Measurements from ENCODE around the gene IL27RA. TPM values are rescaled to one million over a fixed set of nuclear protein-coding genes. Genes with fewer than 3 reads are reported as not detected.
"Not testable (repeated sequence)": the region's sequence is repeated elsewhere in the genome, so short reads cannot be mapped to it uniquely, and the experiment has no call there.

Gene IL27RA
- total RNA-seq, 4 donors from 2014 or later: 0.85 to 7.4 (median 2.0) TPM

- no peaks in the 10 kb centered on the region for H3K9me3 ChIP-seq
- no peaks in the 10 kb centered on the region for H3K36me3 ChIP-seq
- peak overlapping the region; percentile 55 to 80 (median 62) for H3K4me3 ChIP-seq
- peaks cover 0 to 4% (median 2%) of the 10 kb centered on the region in 4 donors for H3K4me1 ChIP-seq
- H3K27ac ChIP-seq: peak overlapping the region; percentile 81 to 96 (median 82)
- no peaks in the 10 kb centered on the region for H3K27me3 ChIP-seq
- TF ChIP-seq POLR2A (IDR thresholded peaks at IDR 0.05): no peak
- no peak for TF ChIP-seq CTCF (IDR thresholded peaks at IDR 0.05)
- no peak for DNase-seq
Observed at GRCh38 chr19:14030997-14031718, 404 bp upstream of the IL27RA start.

DNA sequence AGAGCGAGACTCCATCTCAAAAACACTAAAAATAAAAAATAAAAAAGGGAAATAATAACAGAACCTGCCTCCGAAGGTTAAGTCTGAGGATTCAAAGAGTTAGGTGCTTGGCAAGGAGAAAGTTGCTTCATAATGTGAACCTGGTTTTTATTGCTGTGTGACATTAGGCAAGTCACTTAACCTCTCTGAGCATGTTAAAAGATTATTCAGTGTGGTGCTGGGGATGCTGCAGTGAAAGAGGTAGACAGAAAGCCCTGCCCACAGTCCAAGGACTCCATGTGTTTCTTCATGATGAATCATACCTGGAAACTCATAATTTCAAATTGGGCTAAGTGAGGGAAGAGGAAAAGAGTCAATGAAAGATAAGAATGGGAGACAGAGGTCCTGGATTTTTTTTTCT lies 2.4 kb downstream of the IL27RA start:
- no peaks in the 10 kb centered on the region for H3K36me3 ChIP-seq
- H3K27ac ChIP-seq: no peak overlapping the region
- no peaks in the 10 kb centered on the region for H3K9me3 ChIP-seq
- H3K4me3 ChIP-seq: no peak overlapping the region
- DNase-seq: no peak
- peaks cover 0 to 4% (median 2%) of the 10 kb centered on the region in 4 donors for H3K4me1 ChIP-seq
- TF ChIP-seq POLR2A (IDR thresholded peaks at IDR 0.05): no peak
- TF ChIP-seq CTCF (IDR thresholded peaks at IDR 0.05): no peak
- H3K27me3 ChIP-seq: no peaks in the 10 kb centered on the region

DNA sequence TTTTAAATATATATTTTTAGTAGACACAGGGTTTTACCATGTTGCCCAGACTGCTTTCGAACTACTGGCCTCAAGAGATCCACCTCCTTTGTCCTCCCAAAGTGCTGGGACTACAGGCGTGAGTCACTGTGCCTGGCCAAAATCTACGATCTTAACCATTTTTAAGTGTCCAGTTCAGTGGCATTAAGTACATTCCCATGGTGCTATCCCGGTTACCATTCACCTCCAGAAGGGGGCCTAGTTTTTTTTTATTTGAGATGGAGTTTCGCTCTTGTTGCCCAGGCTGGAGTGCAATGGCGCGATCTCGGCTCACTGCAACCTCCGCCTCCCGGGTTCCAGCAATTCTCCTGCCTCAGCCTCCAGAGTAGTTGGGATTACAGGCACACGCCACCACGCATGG lies 3.6 kb downstream of the IL27RA start:
- H3K9me3 ChIP-seq, DNase-seq, H3K27me3 ChIP-seq, H3K4me3 ChIP-seq, H3K4me1 ChIP-seq, H3K27ac ChIP-seq, H3K36me3 ChIP-seq: not testable (repeated sequence)

GRCh38 chr19:14035706-14036105 lies 4.1 kb downstream of the IL27RA start:
- Histone ChIP-seq H3K27ac (no peak overlapping the region), H3K4me1 (peaks cover 0 to 4% (median 2%) of the 10 kb centered on the region in 4 donors), H3K4me3 (no peak overlapping the region), H3K27me3 (no peaks in the 10 kb centered on the region), H3K9me3 (no peaks in the 10 kb centered on the region), H3K36me3 (peaks cover 0 to 5% (median 0%) of the 10 kb centered on the region in 3 donors)
- no peak for DNase-seq
- no peak for TF ChIP-seq POLR2A (IDR thresholded peaks at IDR 0.05)
- no peak for TF ChIP-seq CTCF (IDR thresholded peaks at IDR 0.05)

DNA sequence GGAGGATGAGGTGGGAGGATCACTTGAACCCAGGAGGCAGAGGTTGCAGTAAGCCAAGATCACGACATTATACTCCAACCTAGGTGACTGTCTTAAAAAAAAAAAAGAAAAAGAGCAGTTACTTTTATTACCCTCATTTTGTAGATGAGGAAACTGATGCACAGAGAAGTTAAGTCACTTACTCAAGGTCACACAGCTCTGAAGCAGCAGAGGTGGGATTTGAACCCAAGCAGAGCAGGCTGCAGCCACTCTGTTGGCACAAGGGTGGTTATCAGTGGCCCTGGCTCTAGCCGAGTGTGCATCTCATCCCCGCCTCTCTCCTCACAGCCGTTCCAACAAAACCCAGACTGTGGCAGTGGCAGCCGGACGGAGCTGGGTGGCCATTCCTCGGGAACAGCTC lies 7.6 kb downstream of the IL27RA start:
- TF ChIP-seq CTCF (IDR thresholded peaks at IDR 0.05) (no peak), POLR2A (IDR thresholded peaks at IDR 0.05) (no peak)
- peaks cover 0 to 6% (median 0%) of the 10 kb centered on the region in 4 donors for H3K4me1 ChIP-seq
- DNase-seq: no peak
- H3K4me3 ChIP-seq: no peak overlapping the region
- H3K9me3 ChIP-seq: no peaks in the 10 kb centered on the region
- H3K36me3 ChIP-seq: peaks cover 0 to 5% (median 0%) of the 10 kb centered on the region in 3 donors
- no peaks in the 10 kb centered on the region for H3K27me3 ChIP-seq
- no peak overlapping the region for H3K27ac ChIP-seq

- H3K9me3 ChIP-seq, H3K4me1 ChIP-seq, H3K27me3 ChIP-seq, H3K4me3 ChIP-seq, H3K36me3 ChIP-seq: not testable (repeated sequence)
- DNase-seq: peak in 2 of 3 donors; percentile 53 to 80
- peak overlapping the region in 3 of 4 donors; percentile 26 to 32 (median 32) for H3K27ac ChIP-seq
- TF ChIP-seq CTCF (IDR thresholded peaks at IDR 0.05): peak; percentile 39 to 64 (median 56)
Observed at GRCh38 chr19:14042659-14043608, 11.4 kb downstream of the IL27RA start.

DNA sequence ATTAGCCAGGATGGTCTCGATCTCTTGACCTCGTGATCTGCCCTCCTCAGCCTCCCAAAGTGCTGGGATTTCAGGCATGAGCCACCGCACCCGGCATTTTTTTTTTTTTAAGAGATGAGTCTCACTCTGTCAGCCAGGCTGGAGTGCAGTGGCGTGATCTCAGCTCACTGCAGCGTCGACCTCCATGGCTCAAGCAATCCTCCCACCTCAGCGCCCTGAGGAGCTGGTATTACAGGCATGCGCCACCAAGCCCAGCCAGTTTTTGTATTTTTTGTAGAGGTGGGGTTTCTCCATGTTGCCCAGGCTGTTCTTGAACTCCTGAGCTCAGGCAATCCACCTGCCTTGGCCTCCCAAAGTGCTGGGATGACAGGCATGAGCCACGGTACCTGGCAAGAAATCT lies 16.3 kb downstream of the IL27RA start:
- not testable (repeated sequence) for H3K9me3 ChIP-seq, H3K36me3 ChIP-seq, H3K27ac ChIP-seq, H3K27me3 ChIP-seq, DNase-seq, H3K4me3 ChIP-seq, H3K4me1 ChIP-seq

Measured in Peyer's patch (tissue), 4 donors.